ENCODE results near the gene WDR70.

DNA sequence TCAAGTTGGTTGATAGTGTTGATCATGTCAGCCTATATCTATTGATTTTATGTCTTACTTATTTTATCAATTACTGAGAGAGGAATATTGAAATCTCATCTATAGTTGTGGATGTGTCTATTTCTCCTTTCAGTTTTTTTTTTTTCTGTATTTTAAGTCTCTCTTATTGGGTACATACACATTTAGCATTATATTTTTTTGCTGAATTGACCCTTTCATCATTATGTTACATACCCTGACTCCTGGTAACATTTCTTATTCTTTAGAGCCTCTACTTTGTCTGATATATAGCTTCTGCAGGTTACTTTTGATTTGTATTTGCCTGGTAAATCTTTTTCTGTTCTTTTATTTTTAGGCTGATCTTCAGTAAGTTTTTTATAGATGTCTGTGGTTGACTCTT is 281.2 kb downstream of the WDR70 start:
- TF ChIP-seq CTCF (IDR thresholded peaks at IDR 0.05): no peak
- no peak for TF ChIP-seq POLR2A (IDR thresholded peaks at IDR 0.05)
